Type B pancreatic cell (in vitro differentiated cells): ENCODE results near the gene BCAS3. TPM values are rescaled to one million over a fixed set of nuclear protein-coding genes. Genes with fewer than 3 reads are reported as not detected.

Source experiments
- DNase-seq: peaks from one replicate; pipeline ENCODE4 v3.0.0; 2021; ENCODE audit warnings: mixed read lengths; ENCODE audit not compliant: unreplicated experiment; ENCODE audit errors: extremely low spot score
- H3K27ac Mint-ChIP-seq: 2 replicates; pipeline ENCODE4 v1.8.0; 2021; ENCODE audit warnings: mild to moderate bottlenecking, mixed read lengths
- H3K27me3 Mint-ChIP-seq: 2 replicates; pipeline ENCODE4 v1.8.0; 2021; ENCODE audit warnings: mixed read lengths
- H3K36me3 Mint-ChIP-seq: 2 replicates; pipeline ENCODE4 v1.8.0; 2021; ENCODE audit warnings: mixed read lengths
- H3K4me1 Mint-ChIP-seq: one replicate; pipeline ENCODE4 v1.8.0; 2021; ENCODE audit warnings: mixed read lengths; ENCODE audit not compliant: unreplicated experiment
- H3K4me3 Mint-ChIP-seq: 2 replicates; pipeline ENCODE4 v1.8.0; 2021; ENCODE audit warnings: mild to moderate bottlenecking, mixed read lengths
- H3K9me3 Mint-ChIP-seq: 2 replicates; pipeline ENCODE4 v1.8.0; 2021; ENCODE audit warnings: mixed read lengths
- total RNA-seq: library from RNA; stranded (reverse); gene quantifications from 2 replicates; pipeline ENCODE4 v1.2.1, GENCODE V29; 2021; ENCODE audit warnings: low replicate concordance
- TF ChIP-seq, protein P1 (sequence below): fragments of 200-600 bp; sonication (generic); conservative IDR thresholded peaks from 2 replicates; pipeline ENCODE4 v1.5.0; 2021; ENCODE audit warnings: antibody characterized with exemption, mild to moderate bottlenecking

BCAS3 gene
- total RNA-seq, 1 donor from 2014 or later, result 23.0 TPM

- H3K4me3 Mint-ChIP-seq, result no peak overlapping the region
- H3K27ac Mint-ChIP-seq, result no peak overlapping the region
- peaks cover 58% of the 10 kb centered on the region for H3K4me1 Mint-ChIP-seq
- H3K36me3 Mint-ChIP-seq, result no peaks in the 10 kb centered on the region
- TF ChIP-seq, protein P1, sequence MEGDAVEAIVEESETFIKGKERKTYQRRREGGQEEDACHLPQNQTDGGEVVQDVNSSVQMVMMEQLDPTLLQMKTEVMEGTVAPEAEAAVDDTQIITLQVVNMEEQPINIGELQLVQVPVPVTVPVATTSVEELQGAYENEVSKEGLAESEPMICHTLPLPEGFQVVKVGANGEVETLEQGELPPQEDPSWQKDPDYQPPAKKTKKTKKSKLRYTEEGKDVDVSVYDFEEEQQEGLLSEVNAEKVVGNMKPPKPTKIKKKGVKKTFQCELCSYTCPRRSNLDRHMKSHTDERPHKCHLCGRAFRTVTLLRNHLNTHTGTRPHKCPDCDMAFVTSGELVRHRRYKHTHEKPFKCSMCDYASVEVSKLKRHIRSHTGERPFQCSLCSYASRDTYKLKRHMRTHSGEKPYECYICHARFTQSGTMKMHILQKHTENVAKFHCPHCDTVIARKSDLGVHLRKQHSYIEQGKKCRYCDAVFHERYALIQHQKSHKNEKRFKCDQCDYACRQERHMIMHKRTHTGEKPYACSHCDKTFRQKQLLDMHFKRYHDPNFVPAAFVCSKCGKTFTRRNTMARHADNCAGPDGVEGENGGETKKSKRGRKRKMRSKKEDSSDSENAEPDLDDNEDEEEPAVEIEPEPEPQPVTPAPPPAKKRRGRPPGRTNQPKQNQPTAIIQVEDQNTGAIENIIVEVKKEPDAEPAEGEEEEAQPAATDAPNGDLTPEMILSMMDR, result no peak
- H3K27me3 Mint-ChIP-seq, result no peaks in the 10 kb centered on the region
- no peak for DNase-seq
- no peaks in the 10 kb centered on the region for H3K9me3 Mint-ChIP-seq
Measured at GRCh38 chr17:61205931-61206330, 528.3 kb downstream of the BCAS3 start.

- H3K27me3 Mint-ChIP-seq, result no peaks in the 10 kb centered on the region
Measured at GRCh38 chr17:61206922-61207321, 529.3 kb downstream of the BCAS3 start.

GRCh38 chr17:61208301-61209105, 530.9 kb downstream of the BCAS3 start:
- H3K4me3 Mint-ChIP-seq, result peak overlapping the region; percentile 61
- H3K9me3 Mint-ChIP-seq, result no peaks in the 10 kb centered on the region
- no peaks in the 10 kb centered on the region for H3K27me3 Mint-ChIP-seq
- TF ChIP-seq, protein P1, result no peak
- DNase-seq, result no peak
- H3K4me1 Mint-ChIP-seq, result peaks cover 54% of the 10 kb centered on the region
- no peaks in the 10 kb centered on the region for H3K36me3 Mint-ChIP-seq
- peak overlapping the region; percentile 24 for H3K27ac Mint-ChIP-seq

More at GRCh38 chr17:61206922-61207321, 529.3 kb downstream of the BCAS3 start:
- no peak overlapping the region for H3K4me3 Mint-ChIP-seq
- no peak for DNase-seq
- no peaks in the 10 kb centered on the region for H3K9me3 Mint-ChIP-seq
- H3K27ac Mint-ChIP-seq, result no peak overlapping the region
- no peaks in the 10 kb centered on the region for H3K36me3 Mint-ChIP-seq
- TF ChIP-seq, protein P1, result no peak
- peaks cover 57% of the 10 kb centered on the region for H3K4me1 Mint-ChIP-seq

GRCh38 chr17:61209106-61209439, 531.4 kb downstream of the BCAS3 start:
- Mint-ChIP-seq H3K9me3 (no peaks in the 10 kb centered on the region), H3K4me1 (peaks cover 49% of the 10 kb centered on the region), H3K27ac (peak overlapping the region; percentile 3)

GRCh38 chr17:61209525-61209924, 531.9 kb downstream of the BCAS3 start:
- H3K4me3 Mint-ChIP-seq, result peak overlapping the region; percentile 11
- no peaks in the 10 kb centered on the region for H3K36me3 Mint-ChIP-seq
- H3K27ac Mint-ChIP-seq, result peak overlapping the region; percentile 3
- no peaks in the 10 kb centered on the region for H3K27me3 Mint-ChIP-seq
- H3K9me3 Mint-ChIP-seq, result no peaks in the 10 kb centered on the region
- peaks cover 48% of the 10 kb centered on the region for H3K4me1 Mint-ChIP-seq
- no peak for DNase-seq
- TF ChIP-seq, protein P1, result no peak

More at GRCh38 chr17:61209106-61209439, 531.4 kb downstream of the BCAS3 start:
- Mint-ChIP-seq H3K4me3 (peak overlapping the region; percentile 19), H3K27me3 (no peaks in the 10 kb centered on the region), H3K36me3 (no peaks in the 10 kb centered on the region)
- TF ChIP-seq, protein P1, result no peak
- DNase-seq, result no peak
